ENCODE measurements around the gene SH3BP5.

- TF ChIP-seq CTCF (IDR thresholded peaks at IDR 0.05): no peak
- no peak for TF ChIP-seq POLR2A (IDR thresholded peaks at IDR 0.05)
These were observed 125.5 kb downstream of the SH3BP5 start for GRCh38 chr3:15206662-15207576.
